ENCODE measurements around the gene AP1S1.
"Not testable (repeated sequence)": the region's sequence is repeated elsewhere in the genome, so short reads cannot be mapped to it uniquely, and the experiment has no call there.

Gene AP1S1

GRCh38 chr7:101111261-101111660, 43.0 kb upstream of the AP1S1 start:
- no peaks in the 10 kb centered on the region for H4K20me1 ChIP-seq (ENCODE audit: insufficient read depth, low read length)
- no peak overlapping the region for H3K4me2 ChIP-seq (ENCODE audit: low read depth, low read length)
- no peak overlapping the region for H3K9ac ChIP-seq (ENCODE audit: low read length)
- H3K4me1 ChIP-seq (ENCODE audit: low read length), result no peaks in the 10 kb centered on the region
- H3K27ac ChIP-seq (ENCODE audit: low read length), result no peak overlapping the region
- no peak overlapping the region for H2AFZ ChIP-seq (ENCODE audit: low read length)
- no peak for DNase-seq
- H3F3A ChIP-seq (ENCODE audit: insufficient read depth, low read length), result no peaks in the 10 kb centered on the region
- no peaks in the 10 kb centered on the region for H3K9me2 ChIP-seq (replicated peaks; ENCODE audit: insufficient read depth, low read length)
- no peaks in the 10 kb centered on the region for H3K79me2 ChIP-seq (ENCODE audit: low read length)
- no peaks in the 10 kb centered on the region for H3K36me3 ChIP-seq (replicated peaks; ENCODE audit: insufficient read depth, low read length)
- H3K27me3 ChIP-seq (replicated peaks; ENCODE audit: insufficient read depth, low read length), result peaks cover 81% of the 10 kb centered on the region
- H3K9me3 ChIP-seq (replicated peaks; ENCODE audit: insufficient read depth, low read length), result no peaks in the 10 kb centered on the region
- no peak overlapping the region for H3K4me3 ChIP-seq (ENCODE audit: low read length)
- TF ChIP-seq EZH2phosphoT487 (IDR thresholded peaks at IDR 0.05; ENCODE audit: low read length), result no peak
- TF ChIP-seq EZH2 (optimal IDR thresholded peaks at IDR 0.05; ENCODE audit: low read depth, low read length), result no peak
- TF ChIP-seq, protein P1, sequence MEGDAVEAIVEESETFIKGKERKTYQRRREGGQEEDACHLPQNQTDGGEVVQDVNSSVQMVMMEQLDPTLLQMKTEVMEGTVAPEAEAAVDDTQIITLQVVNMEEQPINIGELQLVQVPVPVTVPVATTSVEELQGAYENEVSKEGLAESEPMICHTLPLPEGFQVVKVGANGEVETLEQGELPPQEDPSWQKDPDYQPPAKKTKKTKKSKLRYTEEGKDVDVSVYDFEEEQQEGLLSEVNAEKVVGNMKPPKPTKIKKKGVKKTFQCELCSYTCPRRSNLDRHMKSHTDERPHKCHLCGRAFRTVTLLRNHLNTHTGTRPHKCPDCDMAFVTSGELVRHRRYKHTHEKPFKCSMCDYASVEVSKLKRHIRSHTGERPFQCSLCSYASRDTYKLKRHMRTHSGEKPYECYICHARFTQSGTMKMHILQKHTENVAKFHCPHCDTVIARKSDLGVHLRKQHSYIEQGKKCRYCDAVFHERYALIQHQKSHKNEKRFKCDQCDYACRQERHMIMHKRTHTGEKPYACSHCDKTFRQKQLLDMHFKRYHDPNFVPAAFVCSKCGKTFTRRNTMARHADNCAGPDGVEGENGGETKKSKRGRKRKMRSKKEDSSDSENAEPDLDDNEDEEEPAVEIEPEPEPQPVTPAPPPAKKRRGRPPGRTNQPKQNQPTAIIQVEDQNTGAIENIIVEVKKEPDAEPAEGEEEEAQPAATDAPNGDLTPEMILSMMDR (IDR thresholded peaks at IDR 0.05; ENCODE audit: low read length), result no peak

- TF ChIP-seq EZH2phosphoT487 (IDR thresholded peaks at IDR 0.05; ENCODE audit: low read length) (no peak), EZH2 (optimal IDR thresholded peaks at IDR 0.05; ENCODE audit: low read depth, low read length) (no peak)
- TF ChIP-seq, protein P1 (IDR thresholded peaks at IDR 0.05; ENCODE audit: low read length), result no peak
- Histone ChIP-seq H3K79me2 (ENCODE audit: low read length) (no peaks in the 10 kb centered on the region), H2AFZ (ENCODE audit: low read length) (no peak overlapping the region), H3K27ac (ENCODE audit: low read length) (no peak overlapping the region), H3K9ac (ENCODE audit: low read length) (no peak overlapping the region), H3K36me3 (replicated peaks; ENCODE audit: insufficient read depth, low read length) (no peaks in the 10 kb centered on the region), H3K27me3 (replicated peaks; ENCODE audit: insufficient read depth, low read length) (peaks cover 82% of the 10 kb centered on the region), H3K9me2 (replicated peaks; ENCODE audit: insufficient read depth, low read length) (no peaks in the 10 kb centered on the region), H3F3A (ENCODE audit: insufficient read depth, low read length) (no peaks in the 10 kb centered on the region), H3K4me1 (ENCODE audit: low read length) (no peaks in the 10 kb centered on the region), H3K4me2 (ENCODE audit: low read depth, low read length) (no peak overlapping the region), H4K20me1 (ENCODE audit: insufficient read depth, low read length) (no peaks in the 10 kb centered on the region), H3K9me3 (replicated peaks; ENCODE audit: insufficient read depth, low read length) (no peaks in the 10 kb centered on the region), H3K4me3 (ENCODE audit: low read length) (no peak overlapping the region)
- DNase-seq, result no peak
Measured at GRCh38 chr7:101112233-101112632, 42.0 kb upstream of the AP1S1 start.

GRCh38 chr7:101113140-101113539, 41.1 kb upstream of the AP1S1 start:
- not testable (repeated sequence) for H3K9me3 ChIP-seq (replicated peaks; ENCODE audit: insufficient read depth, low read length); H3K79me2 ChIP-seq (ENCODE audit: low read length); H3K4me2 ChIP-seq (ENCODE audit: low read depth, low read length); DNase-seq; H3K27ac ChIP-seq (ENCODE audit: low read length); H3K4me1 ChIP-seq (ENCODE audit: low read length); H3K9ac ChIP-seq (ENCODE audit: low read length); H4K20me1 ChIP-seq (ENCODE audit: insufficient read depth, low read length); H3F3A ChIP-seq (ENCODE audit: insufficient read depth, low read length); H2AFZ ChIP-seq (ENCODE audit: low read length); H3K36me3 ChIP-seq (replicated peaks; ENCODE audit: insufficient read depth, low read length); H3K4me3 ChIP-seq (ENCODE audit: low read length); H3K9me2 ChIP-seq (replicated peaks; ENCODE audit: insufficient read depth, low read length)
- peaks cover 79% of the 10 kb centered on the region for H3K27me3 ChIP-seq (replicated peaks; ENCODE audit: insufficient read depth, low read length)

- no peak overlapping the region for H2AFZ ChIP-seq (ENCODE audit: low read length)
Measured at GRCh38 chr7:101113836-101114235, 40.4 kb upstream of the AP1S1 start.

More at GRCh38 chr7:101113836-101114235, 40.4 kb upstream of the AP1S1 start:
- Histone ChIP-seq H3K4me3 (ENCODE audit: low read length) (no peak overlapping the region), H3K9ac (ENCODE audit: low read length) (no peak overlapping the region), H3K27me3 (replicated peaks; ENCODE audit: insufficient read depth, low read length) (peaks cover 79% of the 10 kb centered on the region), H3K27ac (ENCODE audit: low read length) (no peak overlapping the region), H3K36me3 (replicated peaks; ENCODE audit: insufficient read depth, low read length) (no peaks in the 10 kb centered on the region), H3K79me2 (ENCODE audit: low read length) (no peaks in the 10 kb centered on the region), H3K9me3 (replicated peaks; ENCODE audit: insufficient read depth, low read length) (no peaks in the 10 kb centered on the region), H3F3A (ENCODE audit: insufficient read depth, low read length) (no peaks in the 10 kb centered on the region), H3K9me2 (replicated peaks; ENCODE audit: insufficient read depth, low read length) (no peaks in the 10 kb centered on the region), H3K4me2 (ENCODE audit: low read depth, low read length) (no peak overlapping the region), H4K20me1 (ENCODE audit: insufficient read depth, low read length) (no peaks in the 10 kb centered on the region), H3K4me1 (ENCODE audit: low read length) (no peaks in the 10 kb centered on the region)
- no peak for DNase-seq
- TF ChIP-seq EZH2 (optimal IDR thresholded peaks at IDR 0.05; ENCODE audit: low read depth, low read length), result no peak
- TF ChIP-seq EZH2phosphoT487 (IDR thresholded peaks at IDR 0.05; ENCODE audit: low read length), result no peak
- TF ChIP-seq, protein P1 (IDR thresholded peaks at IDR 0.05; ENCODE audit: low read length), result no peak
